ENCODE results near the gene COL20A1.

DNA sequence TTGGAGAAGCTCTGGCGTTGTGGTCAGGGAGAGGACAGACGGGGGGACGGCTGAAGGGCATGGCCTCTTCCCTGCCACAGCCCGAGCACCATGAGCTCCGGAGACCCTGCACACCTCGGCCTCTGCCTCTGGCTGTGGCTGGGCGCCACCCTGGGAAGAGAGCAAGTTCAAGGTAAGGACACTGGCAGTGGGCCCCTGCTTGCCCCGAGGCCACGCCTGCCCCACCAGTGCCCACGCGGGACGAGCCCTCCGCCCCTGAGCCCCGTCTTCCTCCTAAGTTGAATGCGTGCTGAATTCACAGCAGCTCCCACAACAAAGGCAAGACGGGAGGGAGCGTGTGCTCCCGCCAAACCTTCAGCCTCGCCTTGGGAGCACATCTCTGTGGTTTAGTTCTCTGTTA is 2.0 kb downstream of the COL20A1 start:
- TF ChIP-seq EZH2phosphoT487 (IDR thresholded peaks at IDR 0.05; ENCODE audit: insufficient read depth, low read depth) (no peak), EZH2 (IDR thresholded peaks at IDR 0.05; ENCODE audit: insufficient read depth, poor library complexity, severe bottlenecking) (no peak)
